Neuronal stem cell (in vitro differentiated cells): ENCODE measurements around the gene PCBP3.
A peak's percentile ranks its signal among the peaks of the same experiment; 100 is the strongest.

Source experiments
- DNase-seq: peaks from one replicate; pipeline ENCODE4 v3.0.0-alpha.2; 2013; ENCODE audit warnings: low spot score
- H2AFZ ChIP-seq: one replicate; pipeline ENCODE4 v1.6.1; 2013; ENCODE audit warnings: mild to moderate bottlenecking, low read length, inconsistent platforms
- H2AK5ac ChIP-seq: 2 replicates; pipeline ENCODE4 v1.6.1; 2013; ENCODE audit warnings: low read depth, mild to moderate bottlenecking, inconsistent platforms, low read length, moderate library complexity, mixed read lengths
- H2BK120ac ChIP-seq: 2 replicates; pipeline ENCODE4 v1.6.1; 2013; ENCODE audit warnings: low read depth, mild to moderate bottlenecking, inconsistent platforms, low read length, moderate library complexity, mixed read lengths
- H2BK12ac ChIP-seq: one replicate; pipeline ENCODE4 v1.6.1; 2013; ENCODE audit warnings: low read length, inconsistent platforms
- H2BK15ac ChIP-seq: 2 replicates; pipeline ENCODE4 v1.6.1; 2013; ENCODE audit warnings: mild to moderate bottlenecking, low read length, inconsistent platforms, mixed read lengths
- H2BK5ac ChIP-seq: one replicate; pipeline ENCODE4 v1.6.1; 2013; ENCODE audit warnings: inconsistent platforms, mild to moderate bottlenecking, low read length, moderate library complexity
- H3K14ac ChIP-seq: one replicate; pipeline ENCODE4 v1.6.1; 2013; ENCODE audit warnings: low read length, inconsistent platforms
- H3K18ac ChIP-seq: 2 replicates; pipeline ENCODE4 v1.6.1; 2013; ENCODE audit warnings: low read length, inconsistent platforms
- H3K23ac ChIP-seq: 2 replicates; pipeline ENCODE4 v1.6.1; 2013; ENCODE audit warnings: low read depth, mild to moderate bottlenecking, mixed read lengths, low read length, inconsistent platforms; ENCODE audit not compliant: poor library complexity
- H3K27ac ChIP-seq: replicated peaks from 3 replicates; pipeline ENCODE4 v1.5.1; 2013; ENCODE audit warnings: low read length, inconsistent platforms
- H3K27me3 ChIP-seq, 3 experiments: 2 replicates each; pipeline ENCODE4 v1.6.1; 2013; ENCODE audit warnings: low read length in 3 of 3, mild to moderate bottlenecking in 2 of 3, inconsistent platforms in 1 of 3, low read depth in 1 of 3, mixed read lengths in 1 of 3, moderate library complexity in 1 of 3; ENCODE audit not compliant: control insufficient read depth in 3 of 3, insufficient read depth in 3 of 3
- H3K36me3 ChIP-seq, 2 donors: replicated peaks in 1 of 2; 2 replicates each; pipeline ENCODE4 v1.6.1; 2013; ENCODE audit warnings: low read length in 2 of 2; ENCODE audit not compliant: control insufficient read depth in 2 of 2, insufficient read depth in 2 of 2
- H3K4ac ChIP-seq: 2 replicates; pipeline ENCODE4 v1.6.1; 2013; ENCODE audit warnings: inconsistent platforms, mild to moderate bottlenecking, low read length, moderate library complexity
- H3K4me1 ChIP-seq, 2 donors: 1 replicate in 1 of 2; 2 replicates in 1 of 2; pipeline ENCODE4 v1.6.1; 2013; ENCODE audit warnings: low read length in 2 of 2, low read depth in 1 of 2; ENCODE audit not compliant: control insufficient read depth in 2 of 2, insufficient read depth in 1 of 2
- H3K4me2 ChIP-seq: one replicate; pipeline ENCODE4 v1.6.1; 2013; ENCODE audit warnings: mild to moderate bottlenecking, low read length, inconsistent platforms; ENCODE audit not compliant: insufficient read depth, poor library complexity, severe bottlenecking
- H3K4me3 ChIP-seq, 2 donors: 2 replicates each; pipeline ENCODE4 v1.5.1; 2013; ENCODE audit warnings: low read length in 2 of 2, mild to moderate bottlenecking in 2 of 2, inconsistent platforms in 1 of 2, moderate library complexity in 1 of 2
- H3K79me1 ChIP-seq: one replicate; pipeline ENCODE4 v1.6.1; 2013; ENCODE audit warnings: low read depth, mild to moderate bottlenecking, inconsistent platforms, low read length, moderate library complexity
- H3K9ac ChIP-seq: one replicate; pipeline ENCODE4 v1.6.1; 2013; ENCODE audit warnings: mild to moderate bottlenecking, low read depth, low read length, inconsistent platforms; ENCODE audit not compliant: poor library complexity
- H3K9me3 ChIP-seq, 2 donors: replicated peaks in 1 of 2; 2 replicates each; pipeline versions ENCODE3 to v1.6.1; 2013; ENCODE audit warnings: low read length in 2 of 2, mild to moderate bottlenecking in 2 of 2, inconsistent platforms in 1 of 2, low read depth in 1 of 2, mixed read lengths in 1 of 2, moderate library complexity in 1 of 2; ENCODE audit not compliant: control insufficient read depth in 2 of 2, insufficient read depth in 1 of 2
- H4K8ac ChIP-seq: one replicate; pipeline ENCODE4 v1.6.1; 2013; ENCODE audit warnings: low read depth, mild to moderate bottlenecking, inconsistent platforms, low read length, moderate library complexity
- H4K91ac ChIP-seq: one replicate; pipeline ENCODE4 v1.6.1; 2013; ENCODE audit warnings: low read length, low read depth, mild to moderate bottlenecking, inconsistent platforms; ENCODE audit not compliant: poor library complexity
- WGBS, 2 donors: extraction: QIAGEN DNeasy Blood & Tissue Kit; methylation state at CpG; one replicate each; pipeline ENCODE4 v1.1.7; 2013; ENCODE audit warnings: missing lambda C conversion rate in 2 of 2, mixed read lengths in 1 of 2; ENCODE audit not compliant: insufficient read length in 2 of 2, insufficient replicate concordance in 1 of 2; ENCODE audit errors: extremely low coverage in 2 of 2; 5-methylcytosine and 5-hydroxymethylcytosine counted together

The PCBP3 gene

GRCh38 chr21:45824546-45825215 is 181.2 kb downstream of the PCBP3 start:
- no peaks in the 10 kb centered on the region for H3K36me3 ChIP-seq
- H2BK120ac ChIP-seq = no peak overlapping the region
- H3K79me1 ChIP-seq = no peaks in the 10 kb centered on the region
- H3K23ac ChIP-seq = peak overlapping the region; percentile 69
- no peak overlapping the region for H2BK15ac ChIP-seq
- DNase-seq = no peak
- no CpG with 5 or more reads among the region's 8 CpGs for WGBS, 2 donors
- H3K18ac ChIP-seq = no peak overlapping the region
- H3K14ac ChIP-seq = peak overlapping the region; percentile 43
- H3K27me3 ChIP-seq = peaks cover 0 to 36% (median 0%) of the 10 kb centered on the region in 3 experiments
- no peaks in the 10 kb centered on the region for H3K9me3 ChIP-seq
- no peak overlapping the region for H4K91ac ChIP-seq
- H3K9ac ChIP-seq = peak overlapping the region; percentile 7
- H2AFZ ChIP-seq = no peak overlapping the region
- no peak overlapping the region for H2BK5ac ChIP-seq
- H4K8ac ChIP-seq = no peak overlapping the region
- peaks cover 0 to 4% of the 10 kb centered on the region in 2 donors for H3K4me1 ChIP-seq
- H2BK12ac ChIP-seq = no peak overlapping the region
- H3K4me3 ChIP-seq = no peak overlapping the region
- H2AK5ac ChIP-seq = no peak overlapping the region
- no peak overlapping the region for H3K4ac ChIP-seq
- no peak overlapping the region for H3K4me2 ChIP-seq
- no peak overlapping the region for H3K27ac ChIP-seq

DNA sequence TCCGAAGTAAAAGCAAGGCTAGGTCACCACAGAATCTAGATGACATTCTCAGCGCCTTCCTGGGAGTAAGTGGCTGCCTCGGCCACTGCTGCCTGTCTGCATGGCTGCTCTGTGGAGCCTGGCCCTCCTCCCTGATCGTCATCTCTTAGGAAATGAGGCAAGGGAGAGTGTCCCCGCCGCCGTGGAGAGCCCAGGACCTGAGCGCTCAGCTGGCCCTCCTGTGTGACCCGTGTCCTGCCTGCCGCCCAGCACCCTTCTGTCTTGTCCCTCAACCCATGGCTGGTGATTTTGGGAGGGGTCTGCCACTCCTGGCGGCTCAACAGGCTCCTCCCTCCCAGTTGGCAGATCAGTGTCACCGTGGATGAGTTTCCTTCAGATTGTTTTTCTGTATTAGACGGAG is 181.7 kb downstream of the PCBP3 start:
- H2BK5ac ChIP-seq = no peak overlapping the region
- peaks cover 0 to 6% of the 10 kb centered on the region in 2 donors for H3K4me1 ChIP-seq
- H3K4me2 ChIP-seq = no peak overlapping the region
- peak overlapping the region; percentile 70 for H4K8ac ChIP-seq
- H3K79me1 ChIP-seq = no peaks in the 10 kb centered on the region
- peak overlapping the region; percentile 7 for H3K9ac ChIP-seq
- H3K14ac ChIP-seq = peak overlapping the region; percentile 10
- no peak for DNase-seq
- no CpG with 5 or more reads among the region's 13 CpGs for WGBS, 2 donors
- no peak overlapping the region for H2BK15ac ChIP-seq
- H3K18ac ChIP-seq = peak overlapping the region; percentile 50
- no peak overlapping the region for H3K4ac ChIP-seq
- no peaks in the 10 kb centered on the region for H3K36me3 ChIP-seq
- H3K4me3 ChIP-seq = no peak overlapping the region
- no peak overlapping the region for H2BK120ac ChIP-seq
- H2AK5ac ChIP-seq = peak overlapping the region; percentile 49
- H3K27me3 ChIP-seq = peaks cover 0 to 39% (median 0%) of the 10 kb centered on the region in 3 experiments
- no peak overlapping the region for H3K27ac ChIP-seq
- no peak overlapping the region for H2AFZ ChIP-seq
- peak overlapping the region; percentile 69 for H3K23ac ChIP-seq
- H4K91ac ChIP-seq = no peak overlapping the region
- no peaks in the 10 kb centered on the region for H3K9me3 ChIP-seq
- H2BK12ac ChIP-seq = no peak overlapping the region

DNA sequence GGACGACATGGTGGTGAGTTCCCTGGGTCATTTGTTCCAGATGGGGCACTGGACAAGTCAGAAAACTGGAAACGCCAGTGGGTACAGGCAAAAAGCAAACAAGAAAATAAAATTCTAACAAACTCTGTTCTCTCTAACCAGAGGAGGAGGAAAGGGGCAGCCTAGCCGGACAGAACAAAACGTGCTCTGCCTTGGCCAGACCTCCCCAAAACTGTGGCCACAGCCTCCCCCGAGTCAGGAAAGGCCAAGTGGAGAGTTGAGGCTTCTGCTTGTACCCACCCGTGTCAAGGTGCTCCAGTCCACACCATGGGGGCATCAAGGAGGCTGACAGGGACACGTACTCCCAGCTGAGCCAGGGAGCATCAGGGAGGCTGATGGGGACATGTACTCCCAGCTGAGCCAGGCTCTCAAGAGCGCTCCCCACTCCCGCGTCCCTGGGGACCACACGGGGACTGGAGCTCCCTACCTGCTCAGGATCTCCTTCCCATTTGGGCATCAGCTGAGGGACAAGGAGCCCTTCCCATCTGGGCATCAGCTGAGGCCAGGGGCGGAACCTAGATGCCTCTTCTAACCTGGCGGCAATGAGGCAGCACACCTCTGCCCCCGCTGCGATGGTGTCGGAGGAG is 183.3 kb downstream of the PCBP3 start:
- Histone ChIP-seq H3K4me3 (no peak overlapping the region), H3K27ac (no peak overlapping the region), H4K91ac (no peak overlapping the region), H3K23ac (peak overlapping the region; percentile 90), H3K4ac (no peak overlapping the region), H4K8ac (no peak overlapping the region), H3K18ac (peak overlapping the region; percentile 32), H2AFZ (no peak overlapping the region), H3K27me3 (peaks cover 0 to 34% (median 0%) of the 10 kb centered on the region in 3 experiments), H3K36me3 (no peaks in the 10 kb centered on the region), H3K4me1 (peaks cover 0 to 3% of the 10 kb centered on the region in 2 donors), H3K9me3 (no peaks in the 10 kb centered on the region), H3K79me1 (no peaks in the 10 kb centered on the region), H3K9ac (no peak overlapping the region), H2BK15ac (peak overlapping the region; percentile 63), H3K14ac (no peak overlapping the region), H2BK5ac (no peak overlapping the region), H2BK120ac (no peak overlapping the region), H2BK12ac (no peak overlapping the region), H2AK5ac (no peak overlapping the region), H3K4me2 (no peak overlapping the region)
- WGBS, 2 donors = no CpG with 5 or more reads among the region's 16 CpGs
- DNase-seq = no peak

DNA sequence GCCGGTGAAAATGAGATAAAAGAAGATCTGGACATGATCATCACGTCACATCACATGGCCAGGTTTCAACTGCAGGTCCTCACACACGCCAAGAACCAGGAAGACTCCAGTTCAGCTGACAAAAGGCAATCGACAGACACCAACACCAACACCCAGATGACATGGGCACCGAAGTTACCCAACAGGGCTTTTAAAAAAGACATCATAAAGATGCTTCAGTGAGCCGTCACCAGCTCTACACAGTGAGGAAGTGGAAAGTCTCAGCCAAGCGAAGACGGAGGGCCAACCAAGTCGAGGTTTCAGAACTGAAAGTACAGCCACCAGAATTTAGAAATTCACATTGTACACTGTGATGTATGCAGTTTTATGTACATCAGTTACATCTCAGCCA is 183.8 kb downstream of the PCBP3 start:
- Histone ChIP-seq H2BK15ac (peak overlapping the region; percentile 63), H3K4me1 (peaks cover under 1 to 3% of the 10 kb centered on the region in 2 donors), H3K9ac (no peak overlapping the region), H3K27ac (no peak overlapping the region), H2AFZ (no peak overlapping the region), H2BK120ac (no peak overlapping the region), H3K4me2 (no peak overlapping the region), H4K91ac (no peak overlapping the region), H3K14ac (no peak overlapping the region), H3K27me3 (peaks cover 0 to 32% (median 0%) of the 10 kb centered on the region in 3 experiments), H3K4ac (no peak overlapping the region), H3K79me1 (no peaks in the 10 kb centered on the region), H3K36me3 (no peaks in the 10 kb centered on the region), H4K8ac (no peak overlapping the region), H2BK12ac (no peak overlapping the region), H3K23ac (peak overlapping the region; percentile 90), H3K18ac (peak overlapping the region; percentile 32), H2AK5ac (no peak overlapping the region), H2BK5ac (no peak overlapping the region), H3K9me3 (no peaks in the 10 kb centered on the region), H3K4me3 (no peak overlapping the region)
- DNase-seq = no peak
- WGBS, 2 donors = no CpG with 5 or more reads among the region's 9 CpGs
